Cardiac fibroblast (primary cell): ENCODE results near the gene FXYD6.

Experiments
- DNase-seq, 2 donors: peaks; one replicate each; pipeline versions ENCODE4 v3.0.0 to v3.0.0-alpha.2; 2010; ENCODE audit warnings: low read depth in 2 of 2
- H3K4me3 ChIP-seq, 2 donors: replicated peaks in 1 of 2; 1 replicate in 1 of 2; 2 replicates in 1 of 2; pipeline ENCODE4 v1.5.1; 2011; ENCODE audit warnings: low read depth in 2 of 2, low read length in 2 of 2, mild to moderate bottlenecking in 2 of 2, moderate library complexity in 1 of 2
- TF ChIP-seq, protein P1 (sequence below): IDR thresholded peaks from one replicate; pipeline ENCODE4 v1.5.1; 2011; ENCODE audit warnings: low read depth, mild to moderate bottlenecking, low read length, inconsistent platforms

FXYD6 gene

DNA sequence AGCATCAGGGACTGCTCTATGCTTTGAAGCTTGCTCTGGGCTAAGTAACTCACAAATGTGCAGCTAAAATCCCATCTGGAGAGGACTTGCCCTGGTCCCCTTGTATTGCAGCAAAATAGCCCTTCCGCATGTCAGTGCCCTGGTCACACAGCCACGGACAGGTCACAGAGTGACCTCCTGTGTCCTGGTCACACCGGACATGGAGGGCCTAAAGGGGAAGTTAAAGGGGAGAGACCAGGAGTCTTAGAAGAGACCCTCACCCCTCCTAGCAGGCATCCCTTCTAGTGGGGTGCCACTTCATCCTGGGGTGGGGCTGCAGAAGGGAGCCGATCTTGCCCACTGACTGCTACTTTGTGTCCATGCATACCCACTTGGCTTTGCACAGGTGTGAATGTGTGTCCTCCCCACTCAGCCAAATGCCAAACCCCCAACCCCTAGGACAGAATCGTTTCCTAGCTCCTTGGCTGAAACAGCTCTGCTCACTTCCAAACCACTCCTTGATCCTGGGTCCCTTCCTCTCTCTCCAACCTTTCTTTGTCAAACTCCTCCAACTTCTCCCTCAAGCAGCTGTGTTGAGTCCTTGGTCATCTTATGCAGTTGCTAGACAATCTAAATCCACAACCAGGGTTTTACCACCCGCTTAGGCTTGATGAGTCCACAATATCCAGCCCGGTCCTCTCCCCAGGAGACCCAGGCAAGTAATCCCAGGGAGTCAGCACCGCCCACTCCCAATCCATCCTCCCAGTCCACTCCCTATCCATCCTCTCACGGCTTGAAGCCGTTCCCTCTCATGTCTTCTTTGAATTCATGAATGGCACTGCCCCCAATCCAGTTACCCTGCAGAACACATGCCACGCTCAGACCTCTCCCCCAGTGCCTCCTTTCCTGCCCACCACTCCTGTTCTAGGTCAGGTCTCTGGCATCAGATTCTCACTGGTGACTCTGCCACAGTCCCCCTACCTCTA is 3.3 kb upstream of the FXYD6 start:
- TF ChIP-seq, protein P1, sequence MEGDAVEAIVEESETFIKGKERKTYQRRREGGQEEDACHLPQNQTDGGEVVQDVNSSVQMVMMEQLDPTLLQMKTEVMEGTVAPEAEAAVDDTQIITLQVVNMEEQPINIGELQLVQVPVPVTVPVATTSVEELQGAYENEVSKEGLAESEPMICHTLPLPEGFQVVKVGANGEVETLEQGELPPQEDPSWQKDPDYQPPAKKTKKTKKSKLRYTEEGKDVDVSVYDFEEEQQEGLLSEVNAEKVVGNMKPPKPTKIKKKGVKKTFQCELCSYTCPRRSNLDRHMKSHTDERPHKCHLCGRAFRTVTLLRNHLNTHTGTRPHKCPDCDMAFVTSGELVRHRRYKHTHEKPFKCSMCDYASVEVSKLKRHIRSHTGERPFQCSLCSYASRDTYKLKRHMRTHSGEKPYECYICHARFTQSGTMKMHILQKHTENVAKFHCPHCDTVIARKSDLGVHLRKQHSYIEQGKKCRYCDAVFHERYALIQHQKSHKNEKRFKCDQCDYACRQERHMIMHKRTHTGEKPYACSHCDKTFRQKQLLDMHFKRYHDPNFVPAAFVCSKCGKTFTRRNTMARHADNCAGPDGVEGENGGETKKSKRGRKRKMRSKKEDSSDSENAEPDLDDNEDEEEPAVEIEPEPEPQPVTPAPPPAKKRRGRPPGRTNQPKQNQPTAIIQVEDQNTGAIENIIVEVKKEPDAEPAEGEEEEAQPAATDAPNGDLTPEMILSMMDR: no peak
- no peak overlapping the region for H3K4me3 ChIP-seq
- no peak for DNase-seq

DNA sequence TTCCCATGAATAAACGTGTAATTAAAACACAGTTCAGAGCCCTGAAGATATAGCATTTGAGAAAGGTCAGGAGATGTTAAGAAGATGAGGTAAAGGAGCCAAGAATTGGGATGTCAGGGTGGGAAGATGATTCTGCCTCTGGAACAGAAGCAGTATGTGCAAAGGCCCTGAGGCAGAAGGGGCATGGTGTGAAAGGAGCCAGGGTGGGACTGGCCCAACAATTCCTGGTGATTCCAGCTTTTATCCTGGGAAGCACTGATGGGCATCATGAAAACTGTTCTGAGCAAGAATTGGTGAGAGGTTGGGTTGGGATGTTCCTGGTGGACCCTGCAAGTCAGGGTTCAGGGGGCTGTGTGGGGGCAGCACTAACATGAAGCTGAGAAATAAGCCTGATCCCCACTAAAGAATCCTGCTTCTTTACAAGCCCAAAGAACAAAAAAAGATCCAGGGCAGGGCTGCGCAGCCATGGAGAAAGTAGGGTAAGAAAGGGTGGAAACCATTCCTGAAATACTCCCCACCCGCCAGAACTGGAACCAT is 2.5 kb upstream of the FXYD6 start:
- TF ChIP-seq, protein P1: no peak
- H3K4me3 ChIP-seq: no peak overlapping the region
- no peak for DNase-seq

DNA sequence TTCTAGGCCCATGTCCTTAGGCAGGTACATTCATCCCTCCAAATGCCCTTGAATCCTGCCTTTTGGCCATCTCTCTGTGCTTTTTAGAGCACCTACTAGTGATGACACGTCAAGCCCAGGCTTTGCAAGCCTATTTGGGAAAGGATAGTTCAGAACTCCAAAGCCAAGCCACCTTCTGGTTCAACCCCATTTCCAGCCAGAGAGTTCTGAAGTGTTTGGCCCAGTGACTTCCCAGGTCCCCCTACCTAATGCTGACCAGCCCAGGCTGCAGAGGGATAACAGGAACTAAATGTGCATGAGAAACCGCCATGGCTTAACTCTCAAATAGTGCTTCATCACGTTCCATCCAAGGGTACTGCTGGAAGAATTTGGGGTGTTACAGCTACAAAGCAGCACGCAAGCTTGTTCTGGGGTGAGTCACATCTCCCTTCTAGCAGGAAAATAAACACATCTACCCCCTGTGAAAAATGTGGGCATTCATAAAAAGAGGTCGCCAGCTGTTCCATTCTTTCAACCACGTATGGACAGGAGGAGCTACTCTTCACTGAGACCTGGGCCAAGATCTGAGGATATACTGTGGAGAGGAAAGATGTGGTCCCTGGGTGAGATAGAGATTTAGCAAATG is 2.0 kb upstream of the FXYD6 start:
- DNase-seq: no peak
- TF ChIP-seq, protein P1: no peak
- no peak overlapping the region for H3K4me3 ChIP-seq

DNA sequence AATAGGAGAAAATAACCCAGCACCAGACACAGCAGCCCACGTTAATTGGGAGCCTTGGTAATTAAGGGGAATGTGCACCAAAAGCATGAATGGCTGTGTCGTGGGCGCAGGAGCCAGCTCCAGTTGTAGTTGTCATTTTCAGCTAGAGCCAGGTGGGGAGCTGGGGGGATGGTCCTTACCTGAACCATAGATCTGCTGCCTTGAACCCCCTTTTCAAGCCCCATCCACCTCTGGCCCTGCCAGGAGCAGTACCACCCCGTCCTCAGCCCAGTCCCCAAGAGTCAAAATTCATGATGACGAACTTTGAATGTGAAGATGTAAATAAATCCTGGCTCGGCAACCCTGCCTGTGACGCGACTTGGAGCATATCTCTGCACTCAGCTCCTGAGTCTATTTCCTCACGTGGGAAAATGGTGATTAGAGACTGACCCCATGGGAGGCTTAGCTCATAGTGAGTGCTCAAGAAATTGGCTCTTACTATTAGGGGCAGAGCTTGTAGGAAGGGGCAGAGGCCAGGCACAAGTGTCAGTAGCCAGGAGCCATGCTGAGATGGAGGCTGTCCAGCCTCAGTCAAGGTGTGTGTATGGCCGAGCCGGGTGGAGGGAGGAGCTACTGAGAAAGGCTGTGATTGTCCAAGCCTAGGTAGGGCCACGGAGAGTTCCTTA is 794 bp upstream of the FXYD6 start:
- DNase-seq: peak in 1 of 2 donors; percentile 20
- H3K4me3 ChIP-seq: peak overlapping the region in 1 of 2 donors; percentile 26
- TF ChIP-seq, protein P1: no peak

DNA sequence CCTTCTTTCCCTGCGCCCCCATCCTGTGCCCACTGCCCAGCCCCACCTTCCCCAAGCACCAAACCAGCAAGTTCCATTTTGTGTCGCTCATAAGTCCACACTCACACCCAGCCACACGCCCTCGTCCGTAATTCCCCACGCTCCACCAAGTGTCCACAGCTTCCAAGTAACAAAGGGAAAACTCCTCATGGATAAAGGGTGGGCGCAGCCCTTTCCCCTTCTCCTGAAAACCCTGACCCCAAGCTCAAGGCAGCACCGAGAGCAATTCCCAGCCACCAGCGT is 458 bp downstream of the FXYD6 start:
- H3K4me3 ChIP-seq: peak overlapping the region in 1 of 2 donors; percentile 26
- TF ChIP-seq, protein P1: no peak
- DNase-seq: no peak

DNA sequence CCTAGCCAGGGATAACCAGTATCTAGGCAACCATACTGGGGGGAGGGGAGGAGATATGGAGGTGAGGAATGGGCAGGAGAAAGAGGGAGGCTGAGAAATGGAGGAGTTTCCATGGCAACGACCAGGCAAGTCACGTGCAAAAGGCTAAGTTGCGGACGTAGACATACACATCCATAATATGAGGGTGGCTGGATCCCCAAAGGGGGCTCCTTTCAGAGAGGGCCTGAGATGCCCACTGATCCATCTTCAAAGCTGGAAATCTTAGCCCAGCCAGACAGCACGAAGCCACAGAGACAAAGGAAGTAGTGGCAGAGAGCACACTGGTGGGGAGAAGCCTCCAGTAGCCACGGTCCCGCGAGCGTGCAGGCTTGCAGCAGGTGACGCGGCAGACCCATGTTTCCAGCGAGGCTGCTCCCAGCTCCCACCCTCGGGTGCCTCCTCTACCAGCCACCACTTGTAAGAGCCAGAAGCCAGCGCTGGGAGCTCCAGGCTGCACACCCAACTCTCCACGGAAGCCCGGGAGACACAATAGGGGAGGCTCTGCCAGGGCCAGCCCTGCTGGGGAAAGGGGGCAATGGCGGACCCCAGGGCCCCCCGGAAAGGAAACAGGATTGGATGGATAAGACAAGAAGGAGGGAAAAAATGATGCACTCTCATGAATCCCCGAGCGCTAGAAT is 938 bp downstream of the FXYD6 start:
- TF ChIP-seq, protein P1: no peak
- H3K4me3 ChIP-seq: no peak overlapping the region
- no peak for DNase-seq
